T follicular helper cell (primary cell): ENCODE results near the gene MARCHF10.
"Not testable (repeated sequence)": the region's sequence is repeated elsewhere in the genome, so short reads cannot be mapped to it uniquely, and the experiment has no call there.

Source experiments
- DNase-seq: peaks from one replicate; pipeline ENCODE4 v3.0.0-alpha.2; 2020; ENCODE audit warnings: low read depth

MARCHF10 gene

DNA sequence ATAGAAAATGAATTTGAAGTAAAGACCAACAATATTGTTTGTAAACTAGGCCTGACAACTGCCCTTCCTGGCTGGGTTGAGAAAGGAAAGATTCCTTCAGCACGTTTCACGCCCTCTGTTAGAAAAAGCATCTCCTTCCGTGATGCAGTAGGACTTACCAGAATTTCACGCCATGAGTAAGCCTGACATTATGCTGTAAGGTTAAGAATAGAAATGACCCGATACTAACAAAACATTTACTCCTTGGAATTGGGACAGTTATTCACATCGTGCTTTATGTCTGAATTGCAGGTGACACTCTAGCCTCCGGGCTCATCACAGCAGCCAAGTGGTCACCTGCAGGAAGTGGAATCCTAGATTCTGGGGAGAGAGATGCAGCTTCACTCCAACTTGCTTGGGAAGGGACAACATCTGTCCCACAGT lies 17.5 kb downstream of the MARCHF10 start:
- DNase-seq: no peak

DNA sequence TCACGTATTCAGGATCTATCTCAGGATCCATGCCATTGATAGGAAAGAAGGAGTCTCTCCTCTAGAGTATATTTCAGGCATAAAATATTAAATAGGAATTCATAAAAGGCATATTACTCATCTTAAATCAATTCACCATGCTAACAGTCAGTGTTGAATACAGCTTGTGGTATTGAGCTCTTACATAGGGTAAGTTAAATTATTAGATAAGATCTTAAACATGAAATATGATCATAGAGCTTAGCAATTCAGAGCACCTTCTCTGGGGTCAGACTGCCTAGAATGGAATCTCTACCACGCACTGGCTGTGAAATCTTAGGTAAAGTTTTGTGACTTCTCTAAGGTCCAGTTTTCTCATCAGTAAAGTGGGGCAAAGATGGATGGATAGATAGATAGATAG lies 20.7 kb downstream of the MARCHF10 start:
- no peak for DNase-seq

DNA sequence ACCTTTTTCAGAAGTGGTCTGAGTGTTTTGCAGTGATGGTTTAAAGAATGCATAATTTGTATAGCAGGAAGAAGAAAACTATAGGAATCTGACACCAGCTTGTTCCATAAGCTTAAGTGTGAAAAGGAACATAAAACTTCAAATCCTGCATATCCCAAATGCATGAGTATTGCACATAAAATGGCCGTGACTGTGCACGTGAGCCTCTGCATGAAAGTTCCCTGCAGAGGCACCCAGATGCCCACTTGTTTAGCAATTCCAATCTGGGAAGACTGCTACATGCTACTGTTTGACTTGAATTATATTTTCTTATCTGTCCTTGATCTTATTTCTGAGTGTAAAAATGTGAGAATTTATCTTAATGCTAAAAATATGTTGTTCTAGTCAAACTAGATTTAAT lies 21.5 kb downstream of the MARCHF10 start:
- DNase-seq: no peak

DNA sequence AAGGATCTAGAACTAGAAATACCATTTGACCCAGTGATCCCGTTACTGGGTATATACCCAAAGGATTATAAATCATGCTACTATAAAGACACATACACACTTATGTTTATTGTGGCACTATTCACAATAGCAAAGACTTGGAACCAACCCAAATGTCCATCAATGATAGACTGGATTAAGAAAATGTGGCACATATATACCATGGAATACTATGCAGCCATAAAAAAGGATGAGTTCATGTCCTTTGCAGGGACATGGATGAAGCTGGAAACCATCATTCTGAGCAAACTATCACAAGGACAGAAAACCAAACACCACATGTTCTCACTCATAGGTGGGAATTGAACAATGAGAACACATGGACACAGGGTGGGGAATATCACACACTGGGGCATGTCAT lies 22.1 kb downstream of the MARCHF10 start:
- not testable (repeated sequence) for DNase-seq

DNA sequence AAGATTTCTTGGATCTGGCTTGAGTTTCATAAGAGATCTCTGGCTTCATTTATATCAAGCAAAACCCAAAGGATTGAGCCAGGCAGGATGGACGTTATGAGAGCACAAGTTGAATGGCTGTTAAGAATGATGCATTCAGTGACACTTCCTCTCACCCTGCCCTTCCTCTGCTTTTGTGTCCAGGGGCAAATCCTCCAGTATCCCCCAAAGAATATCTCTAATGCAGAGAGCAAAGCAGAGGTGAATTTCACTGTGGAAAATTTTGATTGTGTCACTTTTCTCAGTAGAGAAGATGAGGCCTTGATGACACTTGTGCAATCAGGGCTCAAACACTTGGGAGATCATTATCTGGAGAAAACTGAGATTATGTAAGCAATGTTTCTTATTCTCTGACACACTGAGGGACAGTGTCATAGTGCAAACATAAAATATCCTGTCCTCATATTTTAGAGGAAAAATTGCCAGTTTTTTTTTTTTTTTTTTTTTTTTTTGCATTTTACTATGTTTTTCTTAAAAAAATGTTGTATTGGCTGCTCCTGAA lies 25.3 kb downstream of the MARCHF10 start:
- no peak for DNase-seq

DNA sequence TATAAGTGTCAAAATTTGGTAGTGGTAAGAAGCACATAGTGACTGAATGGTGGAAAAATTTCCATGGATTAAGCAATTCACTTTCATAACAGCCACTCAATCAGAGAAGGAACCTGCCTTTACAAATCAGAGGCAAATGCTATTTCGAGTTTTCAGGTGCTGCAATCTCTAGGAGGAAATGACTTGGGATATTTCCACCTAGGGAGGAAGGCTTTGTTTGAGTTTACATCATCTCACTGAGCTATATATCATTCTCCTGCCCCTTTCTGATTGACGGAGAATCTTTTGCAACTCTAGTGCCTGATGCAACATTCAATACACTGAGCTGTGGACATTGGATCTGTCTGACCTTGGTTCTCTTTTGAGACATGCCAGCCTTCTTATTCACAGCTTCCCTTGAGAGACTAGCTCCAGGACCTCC lies 26.3 kb downstream of the MARCHF10 start:
- no peak for DNase-seq

DNA sequence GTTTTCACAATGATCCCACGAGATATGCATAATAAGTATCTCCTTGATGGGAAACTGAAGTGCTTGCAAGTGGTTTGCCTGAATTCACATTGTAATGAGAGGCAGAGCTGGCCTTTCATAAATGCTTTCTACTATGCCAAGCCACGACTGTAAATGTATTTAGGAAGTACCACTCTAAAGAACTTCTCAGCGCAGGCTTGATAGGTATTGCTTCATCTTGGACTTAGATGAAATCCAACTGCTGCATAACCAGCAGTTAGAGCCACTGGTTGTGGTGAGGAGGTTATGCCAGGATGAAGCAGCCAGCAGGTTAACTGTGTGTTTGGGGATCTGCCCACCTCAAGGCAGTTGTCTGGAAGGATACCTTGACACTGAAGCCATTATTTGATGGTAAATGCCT lies 26.8 kb downstream of the MARCHF10 start:
- DNase-seq: no peak

DNA sequence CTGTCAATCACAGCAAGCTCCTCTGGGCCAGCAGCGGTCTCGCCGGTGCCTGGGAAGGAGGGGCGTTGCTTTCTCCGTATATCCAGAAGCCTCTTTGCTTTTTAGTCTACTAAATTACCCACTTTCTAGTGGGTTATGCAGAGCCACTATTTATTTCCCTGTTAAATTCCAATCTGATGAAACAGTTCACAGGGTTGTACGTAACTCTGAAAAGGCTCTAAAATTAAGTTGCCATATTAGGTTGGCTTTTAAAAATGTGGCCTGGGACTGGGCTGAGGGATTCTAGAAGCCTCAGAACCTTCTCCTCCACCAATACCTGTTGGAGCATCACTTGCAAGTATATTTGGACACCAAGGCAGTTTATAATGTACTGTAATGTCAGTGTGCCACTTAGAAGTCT lies 27.2 kb downstream of the MARCHF10 start:
- no peak for DNase-seq

DNA sequence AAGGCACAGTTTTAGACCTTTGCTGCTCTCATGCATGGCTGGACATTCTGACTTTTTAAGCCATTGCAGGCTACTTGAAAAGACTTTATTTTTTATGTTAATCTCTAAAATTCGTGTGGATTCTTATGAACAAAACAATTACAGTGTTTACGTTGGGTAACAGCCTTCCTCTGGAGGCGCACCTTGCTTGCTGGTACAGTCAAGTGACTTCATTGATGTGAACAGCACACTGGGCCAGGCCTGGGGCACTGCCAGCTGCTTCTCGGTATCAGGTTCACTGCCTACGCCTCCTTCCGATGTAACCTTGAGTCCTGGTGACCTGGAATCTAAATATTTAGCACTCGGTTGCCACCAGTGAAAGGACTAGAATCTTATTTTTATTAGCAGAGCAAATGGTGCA lies 27.8 kb downstream of the MARCHF10 start:
- DNase-seq: no peak

DNA sequence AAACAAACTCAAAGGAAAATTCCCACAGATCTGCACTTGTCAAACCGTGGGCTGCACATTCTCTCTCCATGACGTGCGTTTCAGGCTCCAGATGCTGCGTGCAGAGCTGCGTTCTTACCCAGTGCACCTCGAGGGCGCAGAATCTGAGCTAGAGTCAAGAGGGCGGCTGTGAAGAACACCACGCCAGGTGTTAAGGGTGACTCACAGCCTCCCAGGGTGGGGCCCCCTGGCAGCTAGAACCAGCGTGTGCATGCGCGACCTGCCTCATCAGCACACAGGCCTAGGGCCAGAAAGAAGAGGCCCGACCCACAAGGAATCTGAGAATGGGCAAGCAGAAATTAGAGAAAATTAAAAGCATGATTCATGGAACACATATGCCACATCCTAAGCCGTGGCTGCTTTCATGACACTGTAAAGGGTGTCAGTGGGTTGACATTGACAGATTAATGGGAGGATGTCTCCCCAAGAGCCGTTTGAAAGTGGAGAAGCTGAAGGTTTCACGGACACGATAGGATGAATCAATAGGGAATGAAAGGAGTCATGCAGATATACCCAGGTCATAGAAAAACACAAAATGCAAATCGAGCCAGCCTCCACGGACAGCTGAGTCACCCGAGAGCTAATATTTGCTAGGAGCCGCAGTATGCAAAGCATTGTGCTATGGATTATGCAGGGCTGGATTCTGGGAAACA lies 29.0 kb downstream of the MARCHF10 start:
- no peak for DNase-seq

DNA sequence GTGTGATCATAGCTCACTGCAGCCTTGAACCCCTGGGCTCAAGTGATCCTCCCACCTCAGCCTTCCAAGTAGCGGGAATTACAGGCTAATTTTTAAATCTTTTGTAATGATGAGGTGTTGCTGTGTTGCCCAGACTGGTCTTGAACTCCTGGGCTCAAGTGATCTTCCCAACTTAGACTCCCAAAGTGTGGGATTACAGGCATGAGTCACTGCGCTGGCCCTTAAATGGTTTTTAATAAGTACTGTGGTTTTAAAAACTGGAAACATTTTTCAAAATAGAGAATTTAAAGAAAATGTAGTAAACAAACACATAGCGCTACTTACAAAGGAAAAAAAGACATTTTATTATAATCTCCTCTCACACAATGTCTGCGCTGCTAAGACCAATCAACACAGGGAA lies 32.2 kb downstream of the MARCHF10 start:
- no peak for DNase-seq

DNA sequence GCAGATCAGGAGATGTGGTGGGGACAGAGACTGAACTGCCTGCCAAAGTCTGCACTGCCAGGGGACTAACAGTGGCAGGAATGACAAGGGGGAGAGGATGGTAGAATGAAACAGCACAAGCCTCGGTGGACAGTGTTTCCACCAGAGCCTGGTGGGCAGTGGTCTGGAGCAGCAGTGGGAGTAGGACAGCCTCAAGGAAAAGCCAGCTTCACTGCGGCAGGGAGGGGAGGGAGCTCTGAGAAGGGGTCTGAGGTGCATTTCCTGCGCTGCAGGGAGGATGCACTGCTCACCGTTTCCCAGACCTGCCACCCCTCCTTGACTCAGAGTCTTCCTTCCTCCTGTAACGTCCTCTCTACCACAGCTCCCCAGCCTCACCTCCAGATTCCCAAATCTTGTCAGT lies 33.8 kb downstream of the MARCHF10 start:
- DNase-seq: no peak

DNA sequence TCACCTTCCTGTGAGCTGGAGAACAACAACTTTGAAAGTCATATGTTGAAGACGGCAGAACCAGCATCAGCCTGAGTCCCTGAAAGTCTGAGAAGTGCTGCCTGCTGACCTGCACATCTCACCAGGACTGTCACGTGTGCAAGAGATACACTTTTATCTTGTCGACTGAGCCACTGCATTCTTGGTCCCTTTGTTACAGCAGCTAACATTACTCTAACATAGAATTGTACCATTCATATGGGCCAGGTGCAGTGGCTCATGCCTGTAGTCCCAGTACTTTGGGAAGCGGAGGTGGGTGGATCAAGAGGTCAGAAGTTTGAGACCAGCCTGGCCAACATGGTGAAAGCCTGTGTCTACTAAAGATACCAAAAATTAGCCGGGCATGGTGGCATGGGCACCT lies 40.1 kb downstream of the MARCHF10 start:
- DNase-seq: no peak

DNA sequence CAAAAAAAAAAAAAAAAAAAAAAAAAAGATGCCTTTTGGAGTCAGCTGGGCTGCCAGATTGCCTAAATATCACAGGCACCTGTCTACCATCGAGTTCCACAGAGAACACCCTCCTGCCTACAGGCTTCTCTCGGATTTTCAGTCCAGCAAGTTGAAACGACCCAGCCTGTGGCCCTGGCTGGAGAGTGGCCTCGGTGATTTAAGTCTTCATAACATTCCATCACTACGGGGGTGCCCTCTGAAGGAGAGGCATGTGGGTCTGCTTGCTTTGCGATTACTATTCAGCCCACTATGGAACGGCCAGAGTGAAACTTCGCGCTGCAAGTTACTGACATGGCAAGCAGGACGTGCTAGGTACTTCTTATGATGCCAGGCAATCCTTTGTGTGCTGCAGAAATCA lies 42.8 kb downstream of the MARCHF10 start:
- no peak for DNase-seq

DNA sequence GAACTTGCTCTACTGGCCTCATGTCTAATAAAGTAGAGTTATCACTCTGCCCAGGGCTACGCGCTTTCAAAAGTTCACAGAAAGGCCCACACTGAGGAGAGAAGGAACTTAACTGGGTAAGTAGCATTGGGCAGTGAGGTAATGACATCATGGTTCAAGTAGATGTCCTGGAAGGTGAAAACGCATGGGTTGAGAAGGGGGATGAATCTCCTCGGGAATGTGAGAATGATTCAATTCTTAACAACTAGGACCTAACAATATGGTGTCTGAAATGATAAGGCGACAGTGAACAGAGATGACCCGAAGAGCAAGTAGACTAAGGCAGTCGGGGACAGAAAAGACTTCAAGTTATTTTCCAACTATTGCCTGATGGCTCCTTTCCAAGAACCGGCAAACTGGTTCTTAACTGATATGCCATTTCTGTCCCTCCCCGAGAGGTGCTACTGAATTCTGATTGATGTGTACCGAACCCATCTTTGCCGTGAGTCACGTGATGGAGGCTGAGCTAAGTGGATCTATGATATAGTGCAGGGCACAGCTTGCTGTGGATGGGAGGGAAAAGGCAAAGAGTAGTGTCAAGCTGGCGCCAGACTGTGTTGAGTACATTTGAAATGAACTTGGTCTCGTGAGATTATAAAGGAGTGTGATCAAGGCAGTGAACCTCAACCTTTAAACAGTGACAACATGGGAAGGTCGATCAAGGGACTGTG lies 44.1 kb downstream of the MARCHF10 start:
- DNase-seq: no peak

DNA sequence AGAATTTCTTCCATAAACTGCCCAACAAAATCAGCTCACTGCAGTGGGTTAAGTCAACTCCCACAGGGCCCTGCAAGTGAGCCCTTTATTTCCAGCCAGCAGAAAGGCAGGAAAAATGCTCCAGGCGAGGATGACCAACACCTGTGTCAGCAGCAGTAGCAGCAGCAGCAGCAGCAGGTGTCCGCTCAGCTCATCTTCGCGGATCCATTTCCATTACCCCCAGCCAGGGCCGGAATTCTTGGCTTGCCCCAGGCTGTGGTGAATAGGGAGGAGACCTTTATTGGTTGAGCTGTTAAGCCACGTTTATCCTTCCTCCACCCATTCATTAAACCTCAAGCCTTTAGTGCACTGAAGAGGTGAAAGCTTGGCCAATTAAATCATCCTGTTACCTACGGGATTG lies 46.2 kb downstream of the MARCHF10 start:
- no peak for DNase-seq

DNA sequence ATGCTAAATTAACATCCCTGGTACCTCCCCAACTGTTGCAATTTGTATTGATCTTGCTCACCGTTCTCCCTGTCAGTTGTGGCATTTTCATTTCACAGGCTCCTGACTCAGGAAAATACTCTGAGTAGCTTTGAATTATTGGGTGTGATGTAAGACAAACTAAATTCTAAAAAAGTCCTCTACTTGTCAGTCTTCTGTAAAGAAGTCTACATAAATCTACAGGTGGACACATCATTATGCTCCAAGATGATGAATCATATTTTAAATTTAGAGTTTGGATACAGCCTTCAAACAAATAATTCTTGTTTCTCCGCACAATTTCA lies 47.2 kb downstream of the MARCHF10 start:
- no peak for DNase-seq

DNA sequence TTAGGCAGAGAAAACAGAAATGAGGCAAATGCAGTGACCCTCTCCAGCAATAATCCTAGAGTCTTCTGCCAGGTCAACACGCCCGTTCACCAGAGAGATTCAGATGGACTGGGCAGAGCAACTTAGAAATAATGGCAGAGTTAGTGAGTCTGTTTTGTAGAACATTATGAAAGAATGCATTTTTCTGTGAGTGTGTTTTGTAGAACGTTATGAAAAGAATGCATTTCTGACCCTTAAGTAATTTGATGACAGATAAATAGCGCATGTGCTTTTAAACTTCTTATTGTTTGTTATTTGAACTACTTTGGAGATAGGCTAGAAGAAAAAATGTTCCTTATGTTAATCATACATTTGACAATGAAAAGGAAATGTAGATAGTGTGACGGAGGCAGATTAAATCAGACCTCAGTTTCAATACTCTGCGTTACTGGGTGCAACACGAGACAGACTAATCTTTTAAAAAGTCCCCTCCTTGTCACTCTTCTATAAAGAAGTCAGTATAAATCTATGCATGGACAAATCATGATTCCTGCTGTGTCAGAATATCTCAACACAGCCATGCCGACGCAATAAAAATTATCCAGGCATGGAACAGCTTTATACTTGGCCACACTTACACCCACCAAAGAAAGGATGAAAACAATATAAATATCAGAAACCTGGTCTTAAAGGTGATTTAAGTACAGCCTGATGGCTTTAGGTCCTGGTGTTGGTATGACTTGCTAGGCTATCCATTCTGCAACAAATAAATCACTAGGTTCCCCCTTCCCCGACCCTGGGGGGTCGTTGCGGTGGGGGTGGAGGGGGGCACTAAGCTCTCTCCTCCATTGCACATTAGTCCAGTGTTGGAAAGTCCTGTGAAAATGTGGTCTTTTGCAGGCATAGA lies 47.8 kb downstream of the MARCHF10 start:
- no peak for DNase-seq

DNA sequence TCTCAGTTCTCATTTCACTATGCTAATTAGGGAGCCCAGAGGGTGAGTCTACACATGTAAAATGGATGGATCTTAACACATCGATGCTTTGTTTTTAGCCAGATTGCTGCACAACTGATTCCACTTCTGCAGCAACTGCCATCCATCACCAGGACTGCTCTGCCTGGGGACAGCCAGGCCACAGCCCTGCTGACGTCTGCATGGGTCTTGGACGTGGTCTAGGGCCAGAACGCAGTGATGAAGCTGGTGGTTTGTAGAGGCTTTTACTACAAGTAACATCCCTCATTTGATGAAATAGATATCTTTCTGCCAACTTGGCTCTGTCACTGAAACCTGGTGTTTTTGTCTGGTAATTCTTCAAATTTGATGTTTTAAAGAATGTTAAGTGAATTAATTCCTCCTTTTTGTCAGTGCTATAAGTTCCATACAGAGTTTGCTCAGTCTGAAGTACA lies 50.6 kb downstream of the MARCHF10 start:
- DNase-seq: no peak

DNA sequence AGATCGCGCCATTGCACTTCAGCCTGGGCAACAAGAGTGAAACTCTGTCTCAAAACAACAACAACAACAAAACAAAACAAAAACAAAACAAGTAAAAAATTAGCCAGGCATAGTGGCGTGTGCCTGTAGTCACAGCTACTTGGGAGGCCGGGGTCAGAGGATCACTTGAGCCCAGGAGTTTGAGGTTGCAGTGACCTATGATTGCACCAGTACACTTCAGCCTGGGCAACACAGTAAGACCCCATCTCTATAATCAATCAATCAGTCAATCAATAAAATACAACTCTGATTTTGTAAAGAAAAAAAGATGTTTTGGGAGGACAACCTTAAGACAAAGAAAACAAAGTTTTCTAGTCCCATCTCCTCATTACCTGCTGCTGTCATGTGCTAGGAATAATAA lies 51.9 kb downstream of the MARCHF10 start:
- DNase-seq: no peak

DNA sequence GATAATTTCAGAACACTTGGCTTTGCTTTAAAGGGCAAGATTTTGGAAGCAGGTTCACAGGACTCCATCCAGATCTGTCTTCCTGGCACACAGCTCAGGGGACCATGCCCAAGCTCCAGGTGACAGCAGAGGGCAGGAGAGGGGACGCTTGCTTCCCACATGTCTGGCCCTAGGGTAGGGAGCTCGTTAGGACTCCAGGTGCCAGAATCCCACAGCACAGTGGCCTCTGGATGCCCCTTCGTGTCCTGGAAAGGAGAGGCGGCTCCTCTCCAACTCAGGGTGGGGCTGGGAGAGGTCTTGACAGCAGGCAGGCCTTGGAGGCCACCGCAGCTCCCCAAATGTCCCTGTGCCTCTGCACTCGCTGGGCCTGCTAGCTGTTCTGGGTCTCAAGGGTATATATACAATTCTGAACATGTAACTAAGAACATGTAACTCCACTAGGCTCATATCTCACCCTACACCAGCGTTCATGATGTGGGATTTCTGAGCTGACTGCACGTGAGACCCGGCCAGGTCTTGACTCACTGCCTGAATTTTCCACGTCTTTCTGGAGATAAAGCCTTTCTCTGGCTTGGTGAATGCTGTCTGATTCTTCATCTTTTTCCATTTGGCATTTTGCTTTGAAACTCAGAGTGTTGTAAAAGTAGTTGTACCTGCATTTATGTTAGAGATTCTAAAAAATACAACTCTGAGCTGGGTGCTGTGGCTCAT lies 52.8 kb downstream of the MARCHF10 start:
- no peak for DNase-seq

DNA sequence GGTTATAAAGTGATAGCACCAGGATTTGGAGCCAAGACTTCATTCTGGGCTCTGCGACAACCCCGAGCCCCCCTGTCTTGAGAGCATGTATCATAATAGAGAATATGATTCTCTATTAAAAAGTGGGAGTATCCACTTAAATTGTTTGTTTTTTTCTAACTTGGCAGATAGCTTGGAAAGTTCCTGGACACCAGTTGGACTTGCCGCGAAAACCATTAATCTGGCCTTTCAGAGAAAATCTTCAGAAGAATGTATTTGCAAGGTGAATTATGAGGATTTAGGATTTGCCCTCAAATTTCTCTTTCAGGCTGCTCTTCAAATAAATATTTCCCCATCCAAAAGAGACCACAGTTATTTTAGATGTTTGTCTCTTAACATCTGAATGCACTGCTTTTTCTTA lies 53.5 kb downstream of the MARCHF10 start:
- DNase-seq: no peak
